HG02870 (cell line): ENCODE data around the gene SLC31A2.
A peak's percentile ranks its signal among the peaks of the same experiment; 100 is the strongest.
"Not testable (repeated sequence)": the region's sequence is repeated elsewhere in the genome, so short reads cannot be mapped to it uniquely, and the experiment has no call there.

Source experiments
- ATAC-seq: cut with Tn5 transposase; IDR thresholded peaks from one replicate; pipeline ENCODE4 v1.9.1; 2021; ENCODE audit warnings: mild to moderate bottlenecking, moderate library complexity; ENCODE audit not compliant: unreplicated experiment

The SLC31A2 gene

GRCh38 chr9:113150670-113151611 is at the start of gene SLC31A2:
TSS of gene SLC31A2 (plus strand) at chr9:113151007. CDS start at chr9:113151075, 68 bp downstream.
- peak; percentile 91 for ATAC-seq

GRCh38 chr9:113105345-113105744 is 45.5 kb upstream of the SLC31A2 start:
- ATAC-seq: not testable (repeated sequence)

- ATAC-seq: not testable (repeated sequence)
Observed at GRCh38 chr9:113111065-113111951, 39.5 kb upstream of the SLC31A2 start.

GRCh38 chr9:113112706-113113510 is 37.9 kb upstream of the SLC31A2 start:
- peak; percentile 63 for ATAC-seq

- not testable (repeated sequence) for ATAC-seq
Observed at GRCh38 chr9:113118829-113119228, 32.0 kb upstream of the SLC31A2 start.

GRCh38 chr9:113125386-113126035 is 25.3 kb upstream of the SLC31A2 start:
- no peak for ATAC-seq

- no peak for ATAC-seq
Observed at GRCh38 chr9:113129466-113129865, 21.3 kb upstream of the SLC31A2 start.

- ATAC-seq: no peak
Observed at GRCh38 chr9:113129884-113130283, 20.9 kb upstream of the SLC31A2 start.

GRCh38 chr9:113131689-113132151 is 19.1 kb upstream of the SLC31A2 start:
- no peak for ATAC-seq

GRCh38 chr9:113137196-113138168 is 13.3 kb upstream of the SLC31A2 start:
- no peak for ATAC-seq

GRCh38 chr9:113138760-113139159 is 12.0 kb upstream of the SLC31A2 start:
- no peak for ATAC-seq

- no peak for ATAC-seq
Observed at GRCh38 chr9:113139225-113139829, 11.5 kb upstream of the SLC31A2 start.

GRCh38 chr9:113139953-113140352 is 10.9 kb upstream of the SLC31A2 start:
- no peak for ATAC-seq

- not testable (repeated sequence) for ATAC-seq
Observed at GRCh38 chr9:113140896-113141295, 9.9 kb upstream of the SLC31A2 start.

- no peak for ATAC-seq
Observed at GRCh38 chr9:113143432-113144227, 7.2 kb upstream of the SLC31A2 start.

GRCh38 chr9:113148372-113148705 is 2.5 kb upstream of the SLC31A2 start:
- no peak for ATAC-seq

- no peak for ATAC-seq
Observed at GRCh38 chr9:113148781-113149510, 1.9 kb upstream of the SLC31A2 start.
